Stimulated activated CD4-positive, alpha-beta T cell treated with anti-CD3 and anti-CD28 coated beads, Interleukin-1b, Interleukin-23, amount 100 ng/mL, for 4 hours (primary cell): ENCODE data around the gene ZW10.

Experiments
- DNase-seq, 2 donors: peaks; one replicate each; pipeline ENCODE4 v3.0.0-alpha.2; 2020; ENCODE audit warnings: low read depth in 2 of 2

ZW10 gene

DNA sequence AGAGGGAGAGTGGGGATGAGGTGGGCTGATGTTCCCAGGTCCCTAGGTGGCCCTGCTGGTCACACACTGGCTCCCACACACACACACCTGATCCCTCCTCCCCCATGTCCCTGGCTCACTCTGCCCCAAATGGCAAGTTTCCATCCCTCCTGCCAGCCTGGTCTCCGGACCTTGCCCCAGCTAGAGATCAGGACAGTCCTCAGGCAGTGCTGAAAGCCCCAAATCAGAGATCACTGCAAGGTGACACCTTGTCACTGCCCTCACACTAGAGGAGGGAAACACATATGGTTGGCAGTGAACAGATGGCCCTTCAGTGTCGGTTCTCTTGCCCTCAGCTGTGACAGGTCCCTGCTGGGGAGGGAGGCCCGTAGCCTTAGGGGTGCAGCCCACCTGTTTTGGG is 75.0 kb downstream of the ZW10 start:
- no peak for DNase-seq

DNA sequence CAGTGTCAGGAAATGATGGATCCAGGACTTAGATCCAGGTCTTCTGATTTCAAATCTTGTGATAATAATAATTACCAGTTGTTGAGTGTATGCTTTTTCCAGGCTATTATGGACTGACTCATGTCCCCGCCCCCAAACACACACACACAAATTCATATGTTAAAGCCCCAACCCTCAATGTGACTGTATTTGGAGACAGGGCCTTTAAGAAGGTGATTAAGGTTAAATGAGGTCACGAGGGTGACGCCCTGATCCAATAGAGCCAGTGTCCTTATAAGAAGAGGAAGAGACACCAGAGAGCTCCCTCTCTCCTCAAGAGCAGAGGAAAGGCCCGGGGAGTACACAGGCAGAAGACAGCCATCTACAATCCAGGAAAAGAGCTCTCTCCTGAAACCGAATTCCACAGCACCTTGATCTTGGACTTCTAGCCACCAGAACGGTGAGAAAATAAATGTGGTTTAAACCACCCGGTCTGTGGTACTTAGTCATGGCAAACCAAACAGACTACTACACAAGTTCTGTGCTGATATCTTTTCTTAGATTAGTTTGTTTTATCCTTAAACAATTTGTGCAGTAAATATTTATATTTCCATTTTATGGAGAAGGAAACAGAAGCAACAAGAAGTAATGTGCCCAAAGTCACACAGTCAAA is 75.6 kb downstream of the ZW10 start:
- DNase-seq: no peak

DNA sequence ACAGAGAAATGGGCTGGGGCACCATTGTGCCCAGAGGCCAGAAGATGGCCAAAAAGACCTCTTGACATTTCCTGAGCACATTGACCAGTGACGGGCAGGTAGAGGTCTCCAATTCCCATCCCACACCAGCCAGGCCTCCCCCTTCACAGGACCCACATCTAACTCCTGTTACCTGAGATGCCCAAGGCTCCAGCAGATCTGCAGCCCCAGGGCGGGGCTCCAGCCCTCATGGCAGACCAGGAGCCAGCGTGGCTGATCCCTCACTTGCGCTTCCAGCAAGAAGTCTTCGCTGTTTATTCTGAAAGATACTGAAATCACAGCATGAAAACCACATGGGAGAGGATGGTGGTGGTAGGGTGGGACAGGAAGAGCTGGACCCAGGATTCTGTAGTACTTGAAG is 76.4 kb downstream of the ZW10 start:
- no peak for DNase-seq

DNA sequence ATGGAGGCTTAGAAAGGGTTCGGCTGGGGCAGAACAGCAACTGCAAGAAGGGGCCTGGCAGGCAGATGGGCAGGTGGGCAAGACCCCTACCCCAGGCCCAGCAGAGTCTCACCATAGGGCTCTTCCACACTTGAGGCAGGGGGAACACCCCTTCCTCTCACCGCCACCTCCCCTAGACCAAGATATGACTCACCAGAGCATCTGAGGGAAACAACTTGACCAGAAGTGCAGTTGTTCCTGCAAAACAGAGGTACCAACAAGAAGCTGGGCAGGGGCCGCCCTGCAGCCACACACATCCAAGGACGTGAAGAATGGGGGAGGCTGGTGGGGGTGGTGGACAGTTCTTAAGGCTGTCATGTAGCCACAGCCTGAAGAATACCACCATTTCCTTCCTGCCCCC is 78.3 kb downstream of the ZW10 start:
- no peak for DNase-seq

DNA sequence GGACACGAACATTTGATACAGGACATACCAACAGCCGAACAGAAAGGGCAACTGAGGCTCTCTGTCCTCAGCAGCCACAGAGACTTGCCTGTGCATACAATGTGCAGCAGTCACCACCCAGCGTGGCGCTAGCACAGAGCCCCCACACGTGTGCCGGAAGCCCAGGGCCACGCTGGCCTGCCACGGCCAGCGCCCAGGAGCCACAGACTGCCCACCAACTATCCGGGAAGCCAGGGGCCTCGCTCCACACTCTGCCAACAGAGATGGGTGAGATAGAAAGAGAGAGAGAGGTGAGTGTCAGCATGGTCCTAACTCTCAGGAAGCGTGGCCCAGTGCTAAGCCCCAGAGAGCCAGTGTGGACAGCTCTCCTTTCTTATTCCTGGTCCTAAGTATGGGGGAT is 79.1 kb downstream of the ZW10 start:
- no peak for DNase-seq

DNA sequence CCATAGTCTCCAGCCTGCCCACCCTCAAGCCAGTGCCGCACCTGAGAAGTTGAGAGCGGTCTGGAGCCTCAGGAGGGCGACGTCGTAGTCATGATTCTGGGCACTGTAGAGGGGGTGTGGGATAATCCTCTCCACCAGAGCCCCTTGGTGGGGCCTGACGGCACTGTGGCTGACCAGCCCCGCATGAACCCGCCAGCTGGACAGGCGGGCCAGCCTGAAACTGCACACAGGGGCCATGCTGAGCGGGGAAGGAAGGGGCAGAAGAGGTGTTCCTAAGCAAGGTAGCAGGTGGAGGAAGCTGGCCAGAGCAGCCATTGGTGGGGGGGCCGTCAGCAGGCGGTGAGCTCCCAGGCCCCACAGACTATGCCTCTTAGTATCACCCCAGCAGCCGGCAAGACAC is 80.5 kb downstream of the ZW10 start:
- no peak for DNase-seq

DNA sequence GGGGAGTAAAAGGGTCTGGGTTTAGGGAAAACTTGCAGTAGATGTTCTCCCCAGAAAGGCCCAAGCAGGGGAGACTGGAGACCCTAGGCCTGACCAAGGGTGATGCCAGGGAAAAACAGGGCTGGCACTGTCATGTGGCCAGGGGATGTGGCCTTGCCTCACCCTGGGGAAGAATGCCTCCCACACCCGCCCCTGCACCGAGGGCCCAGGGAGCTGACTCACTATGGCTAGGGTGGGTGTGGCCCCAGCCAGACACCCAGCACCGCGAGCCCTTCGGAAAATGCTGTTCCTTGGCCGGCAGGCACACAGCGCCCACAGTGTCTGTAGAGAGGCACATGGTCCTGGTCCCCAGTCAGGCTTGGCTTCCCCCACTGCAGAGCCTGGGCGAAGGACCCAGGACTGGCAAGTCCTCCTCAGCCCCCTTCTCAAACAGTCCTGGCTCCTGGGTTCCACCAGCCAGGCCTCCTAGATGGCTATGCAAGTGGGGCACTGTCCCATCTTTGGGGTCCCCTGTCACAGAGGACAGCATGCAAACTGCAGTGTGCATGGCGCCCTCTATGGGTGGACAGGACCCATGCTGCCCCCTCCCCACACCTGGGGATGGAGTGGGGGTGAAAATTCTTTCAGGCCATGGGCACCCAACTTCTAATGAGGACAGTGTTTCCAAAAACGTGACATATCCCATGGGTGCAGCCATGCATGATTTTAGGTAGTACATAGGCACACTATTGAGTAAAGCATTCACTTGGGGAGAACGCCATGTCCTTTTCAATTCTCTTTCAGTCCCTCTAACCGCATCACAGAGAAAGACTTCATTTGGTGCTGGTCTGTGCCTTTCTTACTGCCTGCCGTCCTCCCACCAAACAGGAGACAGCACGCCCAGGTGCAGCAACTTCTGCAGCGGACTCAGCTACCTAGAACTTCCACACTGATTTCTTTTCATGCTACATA is 82.6 kb downstream of the ZW10 start:
- no peak for DNase-seq

DNA sequence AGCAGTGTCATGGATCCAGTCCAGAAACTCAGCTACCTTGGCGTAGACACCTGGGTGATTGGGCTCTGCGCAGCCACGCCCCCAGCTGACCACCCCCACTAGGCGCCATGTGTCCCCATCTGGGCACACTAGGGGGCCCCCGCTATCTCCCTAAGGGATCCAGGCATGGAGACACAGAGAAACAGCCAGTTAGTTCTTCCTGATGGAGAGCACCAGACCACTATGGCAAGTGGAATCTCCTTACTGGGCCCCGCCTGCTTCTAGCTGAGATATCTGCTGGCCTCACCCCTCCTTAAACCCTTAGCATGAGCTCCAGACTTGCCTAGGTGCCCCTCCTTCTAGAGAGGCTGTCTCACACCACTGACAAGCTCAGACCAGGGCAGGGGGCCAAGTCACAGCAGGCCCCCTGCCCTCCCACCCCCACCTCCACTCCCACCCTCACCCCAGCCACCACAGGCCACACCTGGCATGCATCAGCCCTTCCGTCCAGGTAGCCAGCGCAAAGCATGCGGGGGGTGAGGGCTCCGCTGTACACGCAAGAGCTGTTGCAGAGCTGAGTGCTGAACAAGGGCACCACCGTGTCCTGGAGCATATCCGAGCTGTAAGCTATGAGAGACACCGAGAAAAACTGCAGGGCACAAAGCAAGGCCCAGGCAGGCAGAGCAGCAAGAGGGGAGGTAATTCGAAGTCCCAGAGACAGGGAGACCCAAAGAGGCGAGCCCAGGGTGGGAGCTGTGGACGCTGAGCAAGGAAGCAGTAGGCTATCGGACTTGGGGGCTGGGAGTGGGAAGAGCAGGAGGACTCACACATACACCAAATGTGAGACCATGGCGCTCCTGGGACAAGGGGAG is 83.5 kb downstream of the ZW10 start:
- DNase-seq: no peak

DNA sequence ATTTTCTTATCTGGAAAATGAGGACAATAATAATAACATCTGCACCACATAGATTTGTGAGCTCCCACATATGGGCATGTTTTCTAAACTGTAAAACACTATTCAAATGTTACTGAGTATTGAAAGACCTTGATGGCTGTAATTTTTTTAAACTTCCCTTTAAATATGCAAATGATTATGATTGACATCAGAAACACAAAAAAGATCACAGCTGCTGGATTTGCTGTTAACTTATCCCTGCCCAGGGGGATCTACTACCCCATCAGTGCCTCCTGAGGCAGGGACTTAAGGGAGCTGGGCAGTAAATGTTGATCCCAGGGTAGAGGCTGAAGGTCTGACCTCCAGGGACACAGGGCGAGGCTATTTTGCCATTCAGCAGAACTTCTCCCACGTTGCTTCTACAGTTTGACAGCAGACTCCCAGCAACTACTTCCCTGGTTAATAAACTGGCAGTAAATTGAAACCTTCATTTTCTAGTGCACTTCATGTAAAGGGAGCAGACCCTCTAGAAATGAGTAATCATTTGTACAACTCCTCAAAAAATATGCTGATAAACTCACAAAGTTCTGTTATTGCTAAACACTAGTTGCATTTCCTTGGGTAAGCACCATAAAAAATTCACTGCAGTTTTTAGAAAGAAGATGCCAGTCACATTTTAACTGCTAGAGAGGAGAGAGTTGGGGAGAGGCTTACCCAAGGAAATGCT is 87.7 kb downstream of the ZW10 start:
- DNase-seq: no peak

DNA sequence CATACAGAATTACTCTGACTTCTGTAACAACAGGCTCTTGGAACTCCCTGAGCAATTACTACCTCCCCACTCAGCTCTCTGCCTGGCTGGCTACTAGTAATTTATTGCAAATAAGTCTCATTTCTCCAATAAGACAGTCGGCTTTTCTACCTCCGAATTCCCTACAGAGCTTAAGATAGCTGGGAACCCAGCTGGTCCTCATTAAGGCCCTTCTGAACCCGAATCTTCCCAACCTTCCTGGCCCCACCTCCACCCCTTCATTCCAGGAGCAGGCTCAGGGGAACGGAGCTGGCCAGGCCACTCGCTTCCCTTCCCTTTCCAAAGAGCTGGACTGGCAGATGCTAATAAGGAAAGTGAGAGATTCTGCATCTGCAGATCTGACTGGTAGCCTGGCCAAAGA is 89.0 kb downstream of the ZW10 start:
- DNase-seq: no peak

DNA sequence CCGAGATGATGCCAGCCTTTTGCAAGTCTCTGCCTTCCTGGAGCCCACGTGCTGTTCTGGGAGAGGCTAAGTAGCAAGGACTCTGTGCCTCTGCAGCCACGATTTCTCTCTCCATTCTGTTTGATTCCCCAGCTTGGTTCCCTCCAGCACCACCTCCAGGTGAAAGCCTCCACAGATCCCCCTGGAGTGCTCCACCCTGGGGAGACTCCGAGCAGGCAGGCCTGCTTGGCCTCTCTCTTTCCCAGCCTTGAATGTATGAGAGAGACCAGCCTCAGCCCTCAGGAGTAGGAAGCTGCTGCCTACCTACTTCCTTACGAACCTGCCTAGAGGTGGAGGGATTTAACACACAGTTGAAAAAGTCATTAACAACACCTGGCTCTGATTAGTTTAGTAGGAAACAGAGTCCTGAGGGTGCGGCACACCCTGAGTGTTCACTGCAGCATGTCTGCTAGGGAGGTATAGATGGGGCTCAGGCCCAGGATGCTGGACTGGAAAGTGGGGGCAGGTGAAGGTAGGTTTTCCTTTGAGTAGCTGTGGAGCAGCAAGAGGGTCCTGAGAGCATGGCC is 89.9 kb downstream of the ZW10 start:
- no peak for DNase-seq
